Activated CD8-positive, alpha-beta T cell treated with anti-CD3 and anti-CD28 coated beads, Interleukin-2, amount 10 ng/mL, durations not matched to agents 7 days and 5 days (primary cell): ENCODE measurements around the gene SUV39H1. TPM values are rescaled to one million over a fixed set of nuclear protein-coding genes. Genes with fewer than 3 reads are reported as not detected.
"Not testable (repeated sequence)": the region's sequence is repeated elsewhere in the genome, so short reads cannot be mapped to it uniquely, and the experiment has no call there.

Experiments
- ATAC-seq: fragments of 150-1000 bp; cut with Tn5 transposase; one replicate; pipeline ENCODE4 v1.10.0; 2021; ENCODE audit warnings: moderate library complexity
- CTCF ChIA-PET: fragments of 350-600 bp; sonication (Branson Sonifier 250); formaldehyde crosslinking; loops from one replicate; lab custom pipeline; 2021; ENCODE audit warnings: antibody characterized with exemption; lab: Charles Lee
- POLR2A ChIA-PET: fragments of 350-600 bp; sonication (Branson Sonifier 250); formaldehyde crosslinking; loops from one replicate; lab custom pipeline; 2021; ENCODE audit warnings: antibody characterized with exemption; lab: Charles Lee
- DNase-seq: peaks from one replicate; pipeline ENCODE4 v3.0.0-alpha.2; 2020
- H3K27ac Mint-ChIP-seq: one replicate; pipeline ENCODE4 v1.8.0; 2021; ENCODE audit warnings: mild to moderate bottlenecking, mixed read lengths
- H3K27me3 Mint-ChIP-seq: one replicate; pipeline ENCODE4 v1.8.0; 2021; ENCODE audit warnings: low read depth, mixed read lengths
- H3K36me3 Mint-ChIP-seq: one replicate; pipeline ENCODE4 v1.8.0; 2021; ENCODE audit warnings: low read depth, mixed read lengths
- H3K4me1 Mint-ChIP-seq: one replicate; pipeline ENCODE4 v1.8.0; 2021; ENCODE audit warnings: low read depth, mixed read lengths
- H3K4me3 Mint-ChIP-seq: one replicate; pipeline ENCODE4 v1.8.0; 2021; ENCODE audit warnings: mild to moderate bottlenecking, mixed read lengths
- H3K9me3 Mint-ChIP-seq: one replicate; pipeline ENCODE4 v1.8.0; 2022; ENCODE audit warnings: mixed read lengths; ENCODE audit not compliant: insufficient read depth
- total RNA-seq, 2 experiments: library from RNA; stranded (reverse); gene quantifications; one replicate each; pipeline ENCODE4 v1.2.3, GENCODE V29; 2021

SUV39H1 gene, protein sequence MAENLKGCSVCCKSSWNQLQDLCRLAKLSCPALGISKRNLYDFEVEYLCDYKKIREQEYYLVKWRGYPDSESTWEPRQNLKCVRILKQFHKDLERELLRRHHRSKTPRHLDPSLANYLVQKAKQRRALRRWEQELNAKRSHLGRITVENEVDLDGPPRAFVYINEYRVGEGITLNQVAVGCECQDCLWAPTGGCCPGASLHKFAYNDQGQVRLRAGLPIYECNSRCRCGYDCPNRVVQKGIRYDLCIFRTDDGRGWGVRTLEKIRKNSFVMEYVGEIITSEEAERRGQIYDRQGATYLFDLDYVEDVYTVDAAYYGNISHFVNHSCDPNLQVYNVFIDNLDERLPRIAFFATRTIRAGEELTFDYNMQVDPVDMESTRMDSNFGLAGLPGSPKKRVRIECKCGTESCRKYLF
- 10 to 100 TPM; 33.2 to 35.3 TPM for total RNA-seq

GRCh38 chrX:48696301-48696908 is at the start of gene SUV39H1:
TSS of gene SUV39H1 (plus strand) at chrX:48696734. CDS start at chrX:48696785, 51 bp downstream.
- Mint-ChIP-seq H3K27ac (peak within 1 kb of the TSS; percentile 97), H3K4me1 (peaks cover 44% of the 10 kb centered on the region), H3K27me3 (no peaks in the 10 kb centered on the region), H3K4me3 (peak within 1 kb of the TSS; percentile 83), H3K36me3 (peaks cover 27% of the 10 kb centered on the region), H3K9me3 (no peaks in the 10 kb centered on the region)
- DNase-seq (peak; percentile 89), ATAC-seq (peak; percentile 96)
- ChIA-PET POLR2A (interaction anchor here (0.6 to 2.8 kb wide), 11 partner anchors 12 to 243 kb away, joined by 3 to 22 read pairs (median 4); partner anchors contain the start of genes HDAC6 and WAS), CTCF (interaction anchor here (0.8 kb wide), 1 partner anchor 13 kb away, joined by 3 read pairs; the partner anchor contains the start of gene WAS)

GRCh38 chrX:48648336-48648751 is 48.2 kb upstream of the SUV39H1 start:
- DNase-seq: peak; percentile 46
- ATAC-seq: peak; percentile 58
- H3K36me3 Mint-ChIP-seq: no peaks in the 10 kb centered on the region
- ChIA-PET POLR2A (interaction anchor here (1.0 to 1.6 kb wide), 2 partner anchors 65 to 263 kb away, joined by 3 to 5 read pairs; partner anchors contain the start of gene SLC35A2), CTCF (interaction anchor here (0.6 to 2.1 kb wide), 24 partner anchors 10 to 507 kb away, joined by 3 to 11 read pairs (median 4); partner anchors contain the start of genes HDAC6, PQBP1, TFE3 and TIMM17B)
- peaks cover 5% of the 10 kb centered on the region for H3K4me1 Mint-ChIP-seq
- no peaks in the 10 kb centered on the region for H3K27me3 Mint-ChIP-seq
- no peak overlapping the region for H3K27ac Mint-ChIP-seq
- H3K4me3 Mint-ChIP-seq: no peak overlapping the region
- no peaks in the 10 kb centered on the region for H3K9me3 Mint-ChIP-seq

- ChIA-PET CTCF (interaction anchor here (0.9 to 1.8 kb wide), 10 partner anchors 10 to 297 kb away, joined by 3 to 10 read pairs (median 5); partner anchors contain the start of genes PQBP1, TIMM17B and WAS), POLR2A (interaction anchor here (1.6 kb wide), 1 partner anchor 263 kb away, joined by 5 read pairs; the partner anchor contains the start of gene SLC35A2)
- H3K9me3 Mint-ChIP-seq: no peaks in the 10 kb centered on the region
- no peaks in the 10 kb centered on the region for H3K27me3 Mint-ChIP-seq
- no peak overlapping the region for H3K27ac Mint-ChIP-seq
- no peaks in the 10 kb centered on the region for H3K36me3 Mint-ChIP-seq
- DNase-seq (no peak), ATAC-seq (no peak)
- no peak overlapping the region for H3K4me3 Mint-ChIP-seq
- peaks cover 5% of the 10 kb centered on the region for H3K4me1 Mint-ChIP-seq
Observed at GRCh38 chrX:48649102-48649501, 47.4 kb upstream of the SUV39H1 start.

DNA sequence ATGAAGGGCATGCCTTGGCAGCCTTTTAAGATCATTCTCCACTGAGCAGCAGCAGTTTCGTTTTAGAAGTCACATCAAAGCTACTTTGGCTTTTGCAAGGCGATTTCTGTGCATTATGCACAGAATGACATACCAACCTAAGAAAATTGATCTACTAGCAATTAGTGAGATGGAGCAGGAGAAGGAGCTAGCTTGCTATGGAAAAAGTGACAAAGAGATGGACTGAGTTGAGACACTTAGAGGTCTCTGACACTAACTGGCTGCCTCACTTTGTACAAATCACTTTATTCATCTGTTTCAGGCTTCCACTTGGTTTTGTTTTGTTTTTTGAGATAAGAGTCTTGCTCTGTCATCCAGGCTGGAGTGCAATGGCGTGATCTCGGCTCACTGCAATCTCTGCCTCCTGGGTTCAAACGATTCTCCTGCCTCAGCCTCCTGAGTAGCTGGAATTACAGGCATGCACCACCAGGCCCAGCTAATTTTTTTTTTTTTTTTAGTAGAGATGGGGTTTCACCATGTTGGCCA is 44.4 kb upstream of the SUV39H1 start:
- ATAC-seq, DNase-seq, POLR2A ChIA-PET, H3K4me1 Mint-ChIP-seq, H3K9me3 Mint-ChIP-seq, H3K27ac Mint-ChIP-seq, H3K36me3 Mint-ChIP-seq, H3K4me3 Mint-ChIP-seq, H3K27me3 Mint-ChIP-seq: not testable (repeated sequence)
- CTCF ChIA-PET: interaction anchor here (0.7 kb wide), 1 partner anchor 453 kb away, joined by 3 read pairs; no protein-coding TSS in a partner anchor

DNA sequence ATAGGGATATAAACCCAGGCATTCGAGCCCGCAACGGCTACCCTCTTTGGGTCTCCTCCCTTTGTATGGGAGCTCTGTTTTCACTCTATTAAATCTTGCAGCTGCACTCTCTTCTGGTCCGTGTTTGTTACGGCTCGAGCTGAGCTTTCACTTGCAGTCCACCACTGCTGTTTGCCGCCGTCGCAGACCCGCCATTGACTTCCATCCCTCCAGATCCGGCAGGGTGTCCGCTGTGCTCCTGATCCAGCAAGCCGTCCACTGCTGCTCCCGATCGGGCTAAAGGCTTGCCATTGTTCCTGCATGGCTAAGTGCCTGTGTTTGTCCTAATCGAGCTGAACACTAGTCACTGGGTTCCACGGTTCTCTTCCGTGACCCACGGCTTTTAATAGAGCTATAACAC is 41.8 kb upstream of the SUV39H1 start:
- POLR2A ChIA-PET, H3K27ac Mint-ChIP-seq, DNase-seq, H3K27me3 Mint-ChIP-seq, H3K36me3 Mint-ChIP-seq, H3K9me3 Mint-ChIP-seq, ATAC-seq, H3K4me1 Mint-ChIP-seq, H3K4me3 Mint-ChIP-seq, CTCF ChIA-PET: not testable (repeated sequence)

- ATAC-seq, H3K27me3 Mint-ChIP-seq, H3K9me3 Mint-ChIP-seq, H3K4me1 Mint-ChIP-seq, CTCF ChIA-PET, H3K4me3 Mint-ChIP-seq, H3K36me3 Mint-ChIP-seq, H3K27ac Mint-ChIP-seq, POLR2A ChIA-PET, DNase-seq: not testable (repeated sequence)
Observed at GRCh38 chrX:48659686-48660085, 36.8 kb upstream of the SUV39H1 start.

GRCh38 chrX:48663241-48663640 is 33.3 kb upstream of the SUV39H1 start:
- ChIA-PET POLR2A (no interaction called here), CTCF (interaction anchor here (1.0 kb wide), 1 partner anchor 15 kb away, joined by 3 read pairs; no protein-coding TSS in a partner anchor)
- ATAC-seq (no peak), DNase-seq (no peak)
- Mint-ChIP-seq H3K27ac (no peak overlapping the region), H3K9me3 (no peaks in the 10 kb centered on the region), H3K27me3 (no peaks in the 10 kb centered on the region), H3K4me3 (no peak overlapping the region), H3K4me1 (peaks cover 3% of the 10 kb centered on the region), H3K36me3 (no peaks in the 10 kb centered on the region)

DNA sequence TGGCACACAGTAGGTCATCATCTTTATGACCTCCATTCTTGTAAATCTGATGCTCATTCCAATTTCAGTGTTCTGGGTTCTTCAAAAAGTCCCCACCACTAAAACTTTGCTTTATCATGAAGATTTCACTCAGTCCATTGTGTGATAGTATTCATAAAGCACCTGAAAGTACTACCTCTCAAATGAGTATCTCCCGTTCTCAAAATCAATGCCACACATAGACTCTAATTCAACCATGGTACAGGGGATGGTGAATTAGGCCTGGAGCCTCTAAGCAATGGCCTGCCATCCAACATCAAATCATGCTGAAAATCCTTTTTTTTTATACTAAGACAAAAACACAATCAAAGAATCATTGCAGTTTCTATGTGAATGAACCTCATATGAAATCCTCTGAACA is 32.4 kb upstream of the SUV39H1 start:
- Mint-ChIP-seq H3K9me3 (no peaks in the 10 kb centered on the region), H3K27me3 (no peaks in the 10 kb centered on the region), H3K4me3 (no peak overlapping the region), H3K4me1 (peaks cover 3% of the 10 kb centered on the region), H3K36me3 (no peaks in the 10 kb centered on the region), H3K27ac (no peak overlapping the region)
- ChIA-PET CTCF (interaction anchor here (0.6 kb wide), 1 partner anchor 37 kb away, joined by 3 read pairs; no protein-coding TSS in a partner anchor), POLR2A (no interaction called here)
- DNase-seq (no peak), ATAC-seq (no peak)

- Mint-ChIP-seq H3K27me3 (no peaks in the 10 kb centered on the region), H3K9me3 (no peaks in the 10 kb centered on the region), H3K4me3 (no peak overlapping the region), H3K36me3 (no peaks in the 10 kb centered on the region), H3K27ac (no peak overlapping the region), H3K4me1 (peaks cover 3% of the 10 kb centered on the region)
- DNase-seq (no peak), ATAC-seq (no peak)
- ChIA-PET POLR2A (no interaction called here), CTCF (no interaction called here)
Observed at GRCh38 chrX:48665991-48666390, 30.5 kb upstream of the SUV39H1 start.

DNA sequence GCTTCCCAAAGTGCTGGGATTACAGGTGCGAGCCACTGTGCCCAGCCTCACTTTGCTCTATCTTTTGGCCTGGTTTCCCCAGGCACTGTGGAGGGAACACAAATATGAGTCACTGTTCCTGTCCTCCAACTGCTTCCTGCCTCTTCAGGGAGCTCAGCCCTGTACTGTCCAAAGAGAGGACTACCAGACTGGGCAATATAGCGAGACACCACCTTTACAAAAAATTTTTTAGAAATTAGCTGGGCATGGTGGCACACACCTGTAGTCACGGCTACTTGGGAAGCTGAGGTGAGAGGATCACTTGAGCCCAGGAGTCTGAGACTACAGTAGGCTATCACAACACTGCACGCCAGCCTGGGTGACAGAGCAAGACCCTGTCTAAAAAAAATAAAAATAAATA is 29.9 kb upstream of the SUV39H1 start:
- no peaks in the 10 kb centered on the region for H3K9me3 Mint-ChIP-seq
- DNase-seq: no peak
- POLR2A ChIA-PET: no interaction called here
- H3K4me3 Mint-ChIP-seq: no peak overlapping the region
- no peaks in the 10 kb centered on the region for H3K27me3 Mint-ChIP-seq
- CTCF ChIA-PET: no interaction called here
- H3K36me3 Mint-ChIP-seq: no peaks in the 10 kb centered on the region
- no peak overlapping the region for H3K27ac Mint-ChIP-seq
- no peak for ATAC-seq
- H3K4me1 Mint-ChIP-seq: no peaks in the 10 kb centered on the region

GRCh38 chrX:48667509-48667908 is 29.0 kb upstream of the SUV39H1 start:
- DNase-seq: no peak
- Mint-ChIP-seq H3K27me3 (no peaks in the 10 kb centered on the region), H3K36me3 (no peaks in the 10 kb centered on the region), H3K9me3 (no peaks in the 10 kb centered on the region), H3K27ac (no peak overlapping the region), H3K4me3 (no peak overlapping the region), H3K4me1 (no peaks in the 10 kb centered on the region)
- POLR2A ChIA-PET: no interaction called here
- no peak for ATAC-seq
- CTCF ChIA-PET: no interaction called here
